HTERT RPE-1 (cell line): ENCODE results near the gene ROBO2.

ENCODE experiments used
- in situ Hi-C: fragments of 300-500 bp; cut with MboI; formaldehyde crosslinking; loops from 4 replicates; pipeline ENCODE4 v1.14.3; 2020; ENCODE audit warnings: low sequenced_read_pairs

ROBO2 gene

GRCh38 chr3:77254967-77255831 lies 215.3 kb downstream of the ROBO2 start:
- in situ Hi-C loops = no loop called here

- in situ Hi-C loops = no loop called here
Observed at GRCh38 chr3:77256584-77257503, 216.9 kb downstream of the ROBO2 start.

- in situ Hi-C loops = no loop called here
Observed at GRCh38 chr3:77259694-77260093, 219.8 kb downstream of the ROBO2 start.

GRCh38 chr3:77262361-77262760 lies 222.5 kb downstream of the ROBO2 start:
- in situ Hi-C loops = no loop called here

- in situ Hi-C loops = no loop called here
Observed at GRCh38 chr3:77267589-77267988, 227.7 kb downstream of the ROBO2 start.

GRCh38 chr3:77271306-77271705 lies 231.4 kb downstream of the ROBO2 start:
- in situ Hi-C loops = no loop called here

GRCh38 chr3:77271711-77272110 lies 231.8 kb downstream of the ROBO2 start:
- in situ Hi-C loops = no loop called here

GRCh38 chr3:77279276-77279675 lies 239.4 kb downstream of the ROBO2 start:
- in situ Hi-C loops = no loop called here

GRCh38 chr3:77281721-77282120 lies 241.8 kb downstream of the ROBO2 start:
- in situ Hi-C loops = no loop called here

GRCh38 chr3:77283108-77283507 lies 243.2 kb downstream of the ROBO2 start:
- in situ Hi-C loops = no loop called here

- in situ Hi-C loops = no loop called here
Observed at GRCh38 chr3:77288348-77288747, 248.4 kb downstream of the ROBO2 start.

- in situ Hi-C loops = no loop called here
Observed at GRCh38 chr3:77296527-77296926, 256.6 kb downstream of the ROBO2 start.

- in situ Hi-C loops = no loop called here
Observed at GRCh38 chr3:77298417-77298816, 258.5 kb downstream of the ROBO2 start.

GRCh38 chr3:77303955-77304699 lies 264.2 kb downstream of the ROBO2 start:
- in situ Hi-C loops = no loop called here

- in situ Hi-C loops = no loop called here
Observed at GRCh38 chr3:77304700-77305021, 264.8 kb downstream of the ROBO2 start.

GRCh38 chr3:77309460-77309859 lies 269.6 kb downstream of the ROBO2 start:
- in situ Hi-C loops = no loop called here

- in situ Hi-C loops = no loop called here
Observed at GRCh38 chr3:77313843-77314242, 273.9 kb downstream of the ROBO2 start.

- in situ Hi-C loops = no loop called here
Observed at GRCh38 chr3:77319711-77320110, 279.8 kb downstream of the ROBO2 start.

- in situ Hi-C loops = no loop called here
Observed at GRCh38 chr3:77320514-77320913, 280.6 kb downstream of the ROBO2 start.

- in situ Hi-C loops = no loop called here
Observed at GRCh38 chr3:77321646-77322045, 281.7 kb downstream of the ROBO2 start.

GRCh38 chr3:77323626-77324025 lies 283.7 kb downstream of the ROBO2 start:
- in situ Hi-C loops = no loop called here
